Chondrocyte (in vitro differentiated cells): Measurements from ENCODE around the gene ALPK1. TPM values are rescaled to one million over a fixed set of nuclear protein-coding genes. Genes with fewer than 3 reads are reported as not detected.

Source experiments
- DNase-seq: peaks from one replicate; pipeline ENCODE4 v3.0.0; 2021; ENCODE audit warnings: mixed read lengths, low spot score
- H3K27ac Mint-ChIP-seq: one replicate; pipeline ENCODE4 v1.8.0; 2021; ENCODE audit warnings: mild to moderate bottlenecking, moderate library complexity, mixed read lengths; ENCODE audit not compliant: unreplicated experiment
- H3K27me3 Mint-ChIP-seq: 2 replicates; pipeline ENCODE4 v1.8.0; 2021; ENCODE audit warnings: low read depth, mixed read lengths
- H3K36me3 Mint-ChIP-seq: 2 replicates; pipeline ENCODE4 v1.8.0; 2021; ENCODE audit warnings: low read depth, mixed read lengths
- H3K4me1 Mint-ChIP-seq: 2 replicates; pipeline ENCODE4 v1.8.0; 2021; ENCODE audit warnings: low read depth, mild to moderate bottlenecking, mixed read lengths
- H3K4me3 Mint-ChIP-seq: one replicate; pipeline ENCODE4 v1.8.0; 2021; ENCODE audit warnings: mild to moderate bottlenecking, moderate library complexity, mixed read lengths; ENCODE audit not compliant: unreplicated experiment
- H3K9me3 Mint-ChIP-seq: 2 replicates; pipeline ENCODE4 v1.8.0; 2021; ENCODE audit warnings: low read depth, mixed read lengths
- total RNA-seq: library from RNA; stranded (reverse); gene quantifications from 3 replicates; pipeline ENCODE4 v1.2.1, GENCODE V29; 2021
- TF ChIP-seq, protein P1 (sequence below): fragments of 200-600 bp; sonication (generic); IDR thresholded peaks from 2 replicates; pipeline ENCODE4 v1.5.0; 2021; ENCODE audit warnings: antibody characterized with exemption, mild to moderate bottlenecking, moderate library complexity

The ALPK1 gene
- total RNA-seq, 1 donor from 2014 or later, result 6.5 TPM

DNA sequence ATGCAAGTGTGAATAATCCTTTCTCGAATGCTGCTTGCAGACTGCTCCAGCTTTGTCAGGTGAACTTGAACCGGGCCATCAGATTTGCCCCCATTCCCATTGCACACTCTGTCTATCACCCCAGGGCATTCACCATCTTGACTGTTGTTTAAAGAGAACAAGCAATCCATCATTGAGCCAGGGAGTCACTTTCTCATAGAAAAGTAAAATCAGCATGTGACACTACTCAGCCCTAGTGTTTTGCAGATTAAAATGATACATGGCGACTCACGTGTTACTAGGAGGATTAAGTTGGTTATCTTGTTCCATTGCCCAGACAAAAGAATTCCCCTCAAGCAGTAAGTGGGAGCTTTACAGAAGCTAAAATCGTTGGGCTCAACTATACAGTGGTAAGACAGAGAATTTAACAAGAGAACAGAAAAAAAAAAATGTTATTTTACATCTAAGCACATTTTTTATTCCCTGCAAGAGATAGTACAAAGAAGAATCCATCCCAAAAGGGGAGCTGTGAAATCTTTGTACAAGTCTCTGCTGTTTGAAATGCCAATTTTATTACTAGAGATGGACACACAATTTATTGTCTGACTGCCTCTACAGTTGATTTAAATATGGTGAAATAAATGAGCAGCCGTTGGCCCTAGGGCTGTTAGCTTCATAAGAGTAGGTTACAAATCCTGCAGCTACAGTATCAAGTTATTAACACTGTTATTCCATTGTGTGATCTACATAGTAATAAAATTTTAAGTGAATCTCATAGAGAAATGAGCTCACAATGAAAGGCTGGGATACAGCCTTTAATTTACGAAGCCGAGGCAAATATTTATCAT is 151.3 kb downstream of the ALPK1 start:
- TF ChIP-seq, protein P1, sequence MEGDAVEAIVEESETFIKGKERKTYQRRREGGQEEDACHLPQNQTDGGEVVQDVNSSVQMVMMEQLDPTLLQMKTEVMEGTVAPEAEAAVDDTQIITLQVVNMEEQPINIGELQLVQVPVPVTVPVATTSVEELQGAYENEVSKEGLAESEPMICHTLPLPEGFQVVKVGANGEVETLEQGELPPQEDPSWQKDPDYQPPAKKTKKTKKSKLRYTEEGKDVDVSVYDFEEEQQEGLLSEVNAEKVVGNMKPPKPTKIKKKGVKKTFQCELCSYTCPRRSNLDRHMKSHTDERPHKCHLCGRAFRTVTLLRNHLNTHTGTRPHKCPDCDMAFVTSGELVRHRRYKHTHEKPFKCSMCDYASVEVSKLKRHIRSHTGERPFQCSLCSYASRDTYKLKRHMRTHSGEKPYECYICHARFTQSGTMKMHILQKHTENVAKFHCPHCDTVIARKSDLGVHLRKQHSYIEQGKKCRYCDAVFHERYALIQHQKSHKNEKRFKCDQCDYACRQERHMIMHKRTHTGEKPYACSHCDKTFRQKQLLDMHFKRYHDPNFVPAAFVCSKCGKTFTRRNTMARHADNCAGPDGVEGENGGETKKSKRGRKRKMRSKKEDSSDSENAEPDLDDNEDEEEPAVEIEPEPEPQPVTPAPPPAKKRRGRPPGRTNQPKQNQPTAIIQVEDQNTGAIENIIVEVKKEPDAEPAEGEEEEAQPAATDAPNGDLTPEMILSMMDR, result no peak
- DNase-seq, result no peak
- H3K4me3 Mint-ChIP-seq, result no peak overlapping the region
- H3K27ac Mint-ChIP-seq, result no peak overlapping the region
- H3K36me3 Mint-ChIP-seq, result peaks cover 8% of the 10 kb centered on the region
- peaks cover 17% of the 10 kb centered on the region for H3K9me3 Mint-ChIP-seq
- peaks cover 9% of the 10 kb centered on the region for H3K27me3 Mint-ChIP-seq
- no peaks in the 10 kb centered on the region for H3K4me1 Mint-ChIP-seq

DNA sequence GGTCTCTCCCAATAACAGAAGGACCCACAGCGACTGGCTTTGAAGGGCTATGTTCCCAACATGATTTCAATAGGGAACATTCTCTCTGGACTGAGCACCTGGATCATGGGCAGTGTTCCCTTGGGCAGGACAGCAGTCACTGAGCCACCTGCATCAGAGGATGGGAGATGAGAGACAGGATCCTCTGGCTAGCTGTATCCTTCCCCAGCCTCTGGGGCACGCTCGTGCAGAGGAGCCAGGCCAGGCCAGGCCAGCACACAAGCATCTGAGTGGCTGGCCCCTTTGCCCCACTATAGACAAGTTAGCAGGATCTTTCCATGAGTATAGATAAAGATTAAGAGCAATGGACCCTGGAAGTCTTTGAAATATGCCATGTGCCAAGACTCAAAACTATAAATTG is 152.5 kb downstream of the ALPK1 start:
- Mint-ChIP-seq H3K9me3 (peaks cover 12% of the 10 kb centered on the region), H3K36me3 (peaks cover 4% of the 10 kb centered on the region), H3K4me3 (no peak overlapping the region), H3K27me3 (peaks cover 9% of the 10 kb centered on the region), H3K4me1 (no peaks in the 10 kb centered on the region), H3K27ac (no peak overlapping the region)
- TF ChIP-seq, protein P1, result no peak
- DNase-seq, result no peak

DNA sequence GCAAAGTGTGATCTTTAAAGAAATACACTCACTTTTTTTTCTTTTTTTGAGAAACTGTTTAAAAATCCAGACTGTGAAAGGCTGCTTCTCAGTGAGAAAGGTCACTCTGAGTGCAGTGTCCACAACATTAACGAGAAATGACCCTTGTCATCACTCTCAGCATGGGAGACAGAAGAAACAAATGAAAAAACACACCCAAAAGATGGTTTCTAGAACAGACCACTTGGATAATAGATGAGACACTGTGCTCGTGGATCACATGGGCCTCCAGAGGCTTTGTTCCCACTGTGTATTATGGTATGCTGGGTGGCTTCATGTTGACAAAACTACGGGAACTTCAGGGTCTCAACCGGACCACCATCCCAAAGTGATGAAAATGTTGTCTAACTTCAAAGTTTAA is 153.9 kb downstream of the ALPK1 start:
- no peak for DNase-seq
- H3K27me3 Mint-ChIP-seq, result peaks cover 9% of the 10 kb centered on the region
- H3K4me1 Mint-ChIP-seq, result no peaks in the 10 kb centered on the region
- H3K9me3 Mint-ChIP-seq, result peaks cover 3% of the 10 kb centered on the region
- TF ChIP-seq, protein P1, result no peak
- H3K4me3 Mint-ChIP-seq, result no peak overlapping the region
- no peaks in the 10 kb centered on the region for H3K36me3 Mint-ChIP-seq
- H3K27ac Mint-ChIP-seq, result no peak overlapping the region

DNA sequence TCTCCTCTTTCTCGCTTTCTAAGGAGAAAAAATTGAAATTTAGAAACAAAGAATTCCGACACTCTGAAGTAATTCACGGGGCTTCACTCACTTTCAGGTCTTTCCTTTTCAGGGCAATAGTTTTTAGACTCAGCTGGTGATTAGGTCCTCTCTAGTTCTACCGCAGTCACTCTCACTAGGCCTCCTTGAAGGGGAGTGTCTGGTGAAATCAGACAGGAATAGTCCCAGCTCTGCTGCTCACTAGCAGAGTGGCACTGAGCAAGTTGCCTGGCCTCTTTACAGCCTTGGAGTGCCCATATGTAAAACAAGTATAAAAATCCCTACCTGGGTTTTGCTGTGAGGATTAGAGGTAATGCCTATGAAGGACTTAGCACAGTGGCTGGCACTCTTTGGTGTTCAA is 154.7 kb downstream of the ALPK1 start:
- TF ChIP-seq, protein P1, result no peak
- H3K27ac Mint-ChIP-seq, result no peak overlapping the region
- H3K9me3 Mint-ChIP-seq, result peaks cover 3% of the 10 kb centered on the region
- no peak overlapping the region for H3K4me3 Mint-ChIP-seq
- H3K4me1 Mint-ChIP-seq, result no peaks in the 10 kb centered on the region
- H3K27me3 Mint-ChIP-seq, result peaks cover 9% of the 10 kb centered on the region
- DNase-seq, result no peak
- no peaks in the 10 kb centered on the region for H3K36me3 Mint-ChIP-seq

DNA sequence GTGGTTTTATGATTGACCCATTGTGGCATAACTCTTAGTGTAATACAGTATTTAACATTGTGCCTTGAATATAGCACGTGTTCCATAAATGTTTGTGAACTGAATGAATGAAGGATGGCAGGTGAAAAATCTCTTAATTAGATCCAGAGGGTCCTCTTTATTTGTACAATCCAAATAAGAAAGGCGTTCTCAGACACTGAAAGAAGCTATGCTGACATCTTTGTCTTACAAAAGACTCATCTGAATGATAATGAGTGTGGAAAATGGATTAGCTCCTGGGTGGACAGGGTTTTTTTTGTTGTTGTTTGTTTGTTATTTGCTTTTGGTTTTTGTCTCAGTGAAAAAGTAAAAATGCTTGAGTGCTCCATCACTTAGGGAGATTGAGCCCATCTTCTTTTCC is 156.2 kb downstream of the ALPK1 start:
- TF ChIP-seq, protein P1, result no peak
- H3K4me3 Mint-ChIP-seq, result no peak overlapping the region
- no peak overlapping the region for H3K27ac Mint-ChIP-seq
- no peaks in the 10 kb centered on the region for H3K4me1 Mint-ChIP-seq
- peaks cover 9% of the 10 kb centered on the region for H3K9me3 Mint-ChIP-seq
- no peaks in the 10 kb centered on the region for H3K36me3 Mint-ChIP-seq
- peaks cover 8% of the 10 kb centered on the region for H3K27me3 Mint-ChIP-seq
- DNase-seq, result no peak
